Hepatocyte (in vitro differentiated cells): ENCODE results near the gene LY9.

ENCODE experiments used
- EZH2 ChIP-seq: fragments of 200-600 bp; sonication (generic); IDR thresholded peaks from 2 replicates; pipeline ENCODE4 v1.6.1; 2016; ENCODE audit warnings: antibody characterized with exemption, mild to moderate bottlenecking, borderline replicate concordance
- EZH2phosphoT487 ChIP-seq: fragments of 200-600 bp; sonication (generic); IDR thresholded peaks from one replicate; pipeline ENCODE4 v1.6.1; 2018; ENCODE audit warnings: antibody characterized with exemption, mild to moderate bottlenecking, low read depth, moderate library complexity; ENCODE audit not compliant: unreplicated experiment, severe bottlenecking
- TF ChIP-seq, protein P1 (sequence below): fragments of 200-600 bp; sonication (generic); IDR thresholded peaks from 2 replicates; pipeline ENCODE4 v1.5.1; 2016; ENCODE audit warnings: antibody characterized with exemption, mild to moderate bottlenecking; ENCODE audit not compliant: poor library complexity

DNA sequence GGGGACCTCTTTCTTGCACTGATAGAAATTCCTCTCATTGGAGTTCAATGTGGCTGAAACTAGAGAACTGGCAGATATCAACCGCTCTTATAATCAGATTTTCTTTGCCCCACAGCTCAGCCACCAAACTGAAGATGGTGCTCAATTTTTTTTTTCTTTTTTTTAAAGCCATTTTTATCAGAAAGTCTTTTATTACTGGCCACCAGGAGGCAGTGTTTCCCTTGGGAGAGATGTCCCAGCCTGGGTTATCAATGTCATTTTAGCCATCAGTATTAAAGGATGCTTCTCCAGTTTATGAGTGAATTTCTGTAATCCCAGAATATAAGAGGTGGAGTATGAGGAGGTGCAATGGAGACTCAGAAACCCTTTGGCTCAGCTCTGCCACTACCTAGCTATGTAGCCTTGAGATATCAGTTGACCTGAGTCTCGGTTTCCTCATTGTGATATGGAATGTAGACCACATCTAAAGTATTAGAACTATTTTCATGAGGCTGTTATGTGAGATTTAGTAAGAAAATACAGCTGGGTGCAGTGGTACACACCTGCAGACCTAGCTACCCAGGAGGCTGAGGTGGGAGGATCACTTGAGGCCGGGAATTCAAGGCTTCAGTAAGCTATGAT, 39.1 kb downstream of the LY9 start:
- TF ChIP-seq, protein P1, sequence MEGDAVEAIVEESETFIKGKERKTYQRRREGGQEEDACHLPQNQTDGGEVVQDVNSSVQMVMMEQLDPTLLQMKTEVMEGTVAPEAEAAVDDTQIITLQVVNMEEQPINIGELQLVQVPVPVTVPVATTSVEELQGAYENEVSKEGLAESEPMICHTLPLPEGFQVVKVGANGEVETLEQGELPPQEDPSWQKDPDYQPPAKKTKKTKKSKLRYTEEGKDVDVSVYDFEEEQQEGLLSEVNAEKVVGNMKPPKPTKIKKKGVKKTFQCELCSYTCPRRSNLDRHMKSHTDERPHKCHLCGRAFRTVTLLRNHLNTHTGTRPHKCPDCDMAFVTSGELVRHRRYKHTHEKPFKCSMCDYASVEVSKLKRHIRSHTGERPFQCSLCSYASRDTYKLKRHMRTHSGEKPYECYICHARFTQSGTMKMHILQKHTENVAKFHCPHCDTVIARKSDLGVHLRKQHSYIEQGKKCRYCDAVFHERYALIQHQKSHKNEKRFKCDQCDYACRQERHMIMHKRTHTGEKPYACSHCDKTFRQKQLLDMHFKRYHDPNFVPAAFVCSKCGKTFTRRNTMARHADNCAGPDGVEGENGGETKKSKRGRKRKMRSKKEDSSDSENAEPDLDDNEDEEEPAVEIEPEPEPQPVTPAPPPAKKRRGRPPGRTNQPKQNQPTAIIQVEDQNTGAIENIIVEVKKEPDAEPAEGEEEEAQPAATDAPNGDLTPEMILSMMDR = peak; percentile 75
- TF ChIP-seq EZH2phosphoT487 (no peak), EZH2 (no peak)
